Measurements from ENCODE around the gene JCAD. TPM values are rescaled to one million over a fixed set of nuclear protein-coding genes. Genes with fewer than 3 reads are reported as not detected.

The JCAD gene
- polyA plus RNA-seq, 1 of the 3 experiments (the other 2 are of a cell fraction), result 19.0 TPM

- H3F3A ChIP-seq (replicated peaks; ENCODE audit: insufficient read depth), result peaks cover 4% of the 10 kb centered on the region
- ChIA-PET POLR2A (no interaction called here), CTCF (interaction anchor here (1.2 kb wide), 1 partner anchor 20 kb away, joined by 4 read pairs; no protein-coding TSS in a partner anchor)
- no peaks in the 10 kb centered on the region for H3K9me3 ChIP-seq
- no peaks in the 10 kb centered on the region for H3K9me2 ChIP-seq
- H3K4me3 ChIP-seq (ENCODE audit: low read depth in 2 of 2, low read length in 1 of 2), result no peak overlapping the region
- no peak overlapping the region for H3K9ac ChIP-seq
- TF ChIP-seq ZBTB33 (IDR thresholded peaks at IDR 0.05; ENCODE audit: borderline replicate concordance, low read depth) (no peak), JUND (IDR thresholded peaks at IDR 0.05) (no peak), RCOR1 (IDR thresholded peaks at IDR 0.05; ENCODE audit: low read length) (no peak), RXRA (IDR thresholded peaks at IDR 0.05; ENCODE audit: borderline replicate concordance, low read depth) (no peak), SMC3 (IDR thresholded peaks at IDR 0.05; ENCODE audit: low read depth, low read length) (no peak), POLR2AphosphoS5 (IDR thresholded peaks at IDR 0.05; ENCODE audit: low read depth, low read length) (no peak), NRF1 (IDR thresholded peaks at IDR 0.05; ENCODE audit: low read depth, low read length) (no peak), EZH2phosphoT487 (IDR thresholded peaks at IDR 0.05; ENCODE audit: borderline replicate concordance, low read depth) (no peak), SIN3A (IDR thresholded peaks at IDR 0.05; ENCODE audit: borderline replicate concordance, low read depth, low read length) (no peak), FOSL2 (IDR thresholded peaks at IDR 0.05; ENCODE audit: borderline replicate concordance, low read depth) (no peak), NFIC (IDR thresholded peaks at IDR 0.05; ENCODE audit: borderline replicate concordance) (no peak), MEF2A (IDR thresholded peaks at IDR 0.05; ENCODE audit: borderline replicate concordance, low read depth) (no peak), MAX (IDR thresholded peaks at IDR 0.05; ENCODE audit: low read depth) (no peak), EP300 (IDR thresholded peaks at IDR 0.05; ENCODE audit: borderline replicate concordance in 1 of 2, low read depth in 1 of 2, low read length in 1 of 2) (no peak), FOXJ3 (CRISPR knock-in tag; IDR thresholded peaks at IDR 0.05) (no peak), TAF1 (IDR thresholded peaks at IDR 0.05; ENCODE audit: borderline replicate concordance, low read depth, low read length) (no peak)
- TF ChIP-seq, protein P1, sequence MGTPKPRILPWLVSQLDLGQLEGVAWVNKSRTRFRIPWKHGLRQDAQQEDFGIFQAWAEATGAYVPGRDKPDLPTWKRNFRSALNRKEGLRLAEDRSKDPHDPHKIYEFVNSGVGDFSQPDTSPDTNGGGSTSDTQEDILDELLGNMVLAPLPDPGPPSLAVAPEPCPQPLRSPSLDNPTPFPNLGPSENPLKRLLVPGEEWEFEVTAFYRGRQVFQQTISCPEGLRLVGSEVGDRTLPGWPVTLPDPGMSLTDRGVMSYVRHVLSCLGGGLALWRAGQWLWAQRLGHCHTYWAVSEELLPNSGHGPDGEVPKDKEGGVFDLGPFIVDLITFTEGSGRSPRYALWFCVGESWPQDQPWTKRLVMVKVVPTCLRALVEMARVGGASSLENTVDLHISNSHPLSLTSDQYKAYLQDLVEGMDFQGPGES (IDR thresholded peaks at IDR 0.05; ENCODE audit: low read depth, low read length), result no peak
- H4K20me1 ChIP-seq (ENCODE audit: insufficient read depth), result peaks cover 52% of the 10 kb centered on the region
- H3K4me1 ChIP-seq (ENCODE audit: control insufficient read depth in 1 of 2, insufficient read depth in 2 of 2, low read depth in 1 of 2, low read length in 1 of 2), result no peaks in the 10 kb centered on the region; a peak in 1 of 4 replicates
- no peak overlapping the region for H2AFZ ChIP-seq (ENCODE audit: low read depth)
- no peaks in the 10 kb centered on the region for H3K27me3 ChIP-seq (ENCODE audit: insufficient read depth)
- H3K27ac ChIP-seq (ENCODE audit: low read depth in 2 of 2, low read length in 1 of 2), result no peak overlapping the region
- DNase-seq, result no peak
- 100% methylated on average over 1 of the region's 1 CpG for WGBS (ENCODE audit: low lambda C conversion rate)
- peaks cover 60% of the 10 kb centered on the region in 2 experiments for H3K36me3 ChIP-seq (replicated peaks in 1 of 2; ENCODE audit: control insufficient read depth in 1 of 2, insufficient read depth in 2 of 2, low read length in 1 of 2)
- peaks cover 86% of the 10 kb centered on the region for H3K79me2 ChIP-seq (ENCODE audit: insufficient read depth)
- no peak overlapping the region for H3K4me2 ChIP-seq
Observed at GRCh38 chr10:30032125-30032524, 27.3 kb downstream of the JCAD start.
